Prostate gland (tissue), 2 donors: ENCODE results near the gene ATP12A. TPM values are rescaled to one million over a fixed set of nuclear protein-coding genes. Genes with fewer than 3 reads are reported as not detected.

Source experiments
- DNase-seq: peaks from one replicate; pipeline ENCODE4 v3.0.0-alpha.2; 2019; ENCODE audit warnings: low spot score
- H3K27ac ChIP-seq, 2 donors: fragments of 200-600 bp; sonication (generic); 2 replicates each; pipeline ENCODE4 v1.5.1; 2017 to 2019
- H3K27me3 ChIP-seq: fragments of 200-600 bp; sonication (generic); replicated peaks from 2 replicates; pipeline ENCODE4 v1.5.1; 2019; ENCODE audit not compliant: insufficient read depth
- H3K36me3 ChIP-seq, 2 donors: fragments of 200-600 bp; sonication (generic); 1 replicate in 1 of 2; 2 replicates in 1 of 2; pipeline versions ENCODE4 v1.5.1 to v1.8.1; 2017 to 2019
- H3K4me1 ChIP-seq: fragments of 200-600 bp; sonication (generic); replicated peaks from 2 replicates; pipeline ENCODE4 v1.5.1; 2019
- H3K4me3 ChIP-seq, 2 donors: fragments of 200-600 bp; sonication (generic); 2 replicates each; pipeline ENCODE4 v1.5.1; 2017 to 2019
- H3K9me3 ChIP-seq: fragments of 200-600 bp; sonication (generic); 2 replicates; pipeline ENCODE4 v1.5.1; 2017
- CTCF ChIP-seq, 4 experiments: fragments of 200-600 bp in 2 of 4; fragments of 450-650 bp in 2 of 4; sonication (generic) in 2 of 4; IDR thresholded peaks; 1 replicate in 3 of 4; 2 replicates in 1 of 4; pipeline ENCODE4 v1.5.1; 2016 to 2019; ENCODE audit warnings: antibody characterized with exemption in 4 of 4, mild to moderate bottlenecking in 2 of 4, moderate library complexity in 2 of 4
- POLR2A ChIP-seq: fragments of 450-650 bp; IDR thresholded peaks from one replicate; pipeline ENCODE4 v1.6.1; 2016; ENCODE audit warnings: antibody characterized with exemption, mild to moderate bottlenecking
- POLR2AphosphoS5 ChIP-seq: sonication (generic); formaldehyde crosslinking; IDR thresholded peaks from one replicate; pipeline ENCODE4 v1.6.1; 2017; ENCODE audit warnings: antibody characterized with exemption
- WGBS: methylation state at CpG from one replicate; pipeline ENCODE4 v1.1.5; 2018; 5-methylcytosine and 5-hydroxymethylcytosine counted together
- intact Hi-C: fragments of 100-400 bp; cut with DNase I; formaldehyde crosslinking; loops from one replicate; pipeline ENCODE4 v1.14.2; 2022
- total RNA-seq, 2 donors: library from RNA; depleted of rRNA; stranded (reverse); fragments of >200 nt; gene quantifications; one replicate each; pipeline ENCODE4 v1.1.0, GENCODE V29; 2016

ATP12A gene
- total RNA-seq, 2 donors from 2014 or later = 0.09 to 0.91 TPM

GRCh38 chr13:24644036-24644435 is 36.2 kb upstream of the ATP12A start:
- Histone ChIP-seq H3K36me3 (no peaks in the 10 kb centered on the region), H3K4me1 (no peaks in the 10 kb centered on the region), H3K4me3 (no peak overlapping the region), H3K27ac (no peak overlapping the region), H3K9me3 (no peaks in the 10 kb centered on the region), H3K27me3 (no peaks in the 10 kb centered on the region)
- 44% methylated on average over 1 of the region's 1 CpG for WGBS
- no peak for DNase-seq
- intact Hi-C loops = no loop called here
- TF ChIP-seq POLR2A = no peak

- no peak for DNase-seq
- H3K27ac ChIP-seq = no peak overlapping the region
- no peaks in the 10 kb centered on the region for H3K9me3 ChIP-seq
- no peak for TF ChIP-seq CTCF (IDR thresholded peaks at IDR 0.05)
- no peaks in the 10 kb centered on the region for H3K4me1 ChIP-seq
- H3K27me3 ChIP-seq = no peaks in the 10 kb centered on the region
- H3K36me3 ChIP-seq = no peaks in the 10 kb centered on the region
- H3K4me3 ChIP-seq = no peak overlapping the region
- intact Hi-C loops = no loop called here
These were observed 31.9 kb upstream of the ATP12A start for GRCh38 chr13:24648271-24648670.

GRCh38 chr13:24648983-24649687 is 31.1 kb upstream of the ATP12A start:
- no peaks in the 10 kb centered on the region for H3K9me3 ChIP-seq
- no peak overlapping the region for H3K27ac ChIP-seq
- no peak overlapping the region for H3K4me3 ChIP-seq
- TF ChIP-seq CTCF (IDR thresholded peaks at IDR 0.05) (no peak), POLR2AphosphoS5 (no peak), POLR2A (no peak)
- WGBS = 79% methylated on average over 14 of the region's 14 CpGs
- intact Hi-C loops = no loop called here
- H3K27me3 ChIP-seq = no peaks in the 10 kb centered on the region
- no peaks in the 10 kb centered on the region for H3K36me3 ChIP-seq
- DNase-seq = no peak
- H3K4me1 ChIP-seq = no peaks in the 10 kb centered on the region

GRCh38 chr13:24649688-24650043 is 30.5 kb upstream of the ATP12A start:
- no peak overlapping the region for H3K4me3 ChIP-seq
- no peak overlapping the region for H3K27ac ChIP-seq
- DNase-seq = no peak
- H3K27me3 ChIP-seq = no peaks in the 10 kb centered on the region
- intact Hi-C loops = no loop called here
- no peak for TF ChIP-seq POLR2AphosphoS5
- no peak for TF ChIP-seq POLR2A
- TF ChIP-seq CTCF (IDR thresholded peaks at IDR 0.05) = no peak
- WGBS = 64% methylated on average over 2 of the region's 2 CpGs
- no peaks in the 10 kb centered on the region for H3K4me1 ChIP-seq
- no peaks in the 10 kb centered on the region for H3K36me3 ChIP-seq
- H3K9me3 ChIP-seq = no peaks in the 10 kb centered on the region

- TF ChIP-seq POLR2A = no peak
- no peak for TF ChIP-seq CTCF (IDR thresholded peaks at IDR 0.05)
- TF ChIP-seq POLR2AphosphoS5 = no peak
These were observed 30.0 kb upstream of the ATP12A start for GRCh38 chr13:24650161-24650560.

More at GRCh38 chr13:24650161-24650560, 30.0 kb upstream of the ATP12A start:
- no peaks in the 10 kb centered on the region for H3K4me1 ChIP-seq
- H3K27me3 ChIP-seq = no peaks in the 10 kb centered on the region
- no peaks in the 10 kb centered on the region for H3K36me3 ChIP-seq
- no peak overlapping the region for H3K27ac ChIP-seq
- intact Hi-C loops = no loop called here
- DNase-seq = no peak
- 52% methylated on average over 3 of the region's 3 CpGs for WGBS
- no peaks in the 10 kb centered on the region for H3K9me3 ChIP-seq
- H3K4me3 ChIP-seq = no peak overlapping the region
